IMR-90 (cell line): Measurements from ENCODE around the gene RFT1.

Experiments used
- BHLHE40 ChIP-seq: fragments of 150-350 bp; IDR thresholded peaks from 2 replicates; pipeline ENCODE4 v1.6.1; 2016; ENCODE audit warnings: mild to moderate bottlenecking, low read depth, low read length
- CEBPB ChIP-seq: IDR thresholded peaks from 2 replicates; pipeline ENCODE4 v1.6.1; 2012; ENCODE audit warnings: low read depth, low read length, improper control_type of control experiment
- CHD1 ChIP-seq: IDR thresholded peaks from 2 replicates; pipeline ENCODE4 v1.6.1; 2012; ENCODE audit warnings: low read depth, low read length, improper control_type of control experiment
- CTCF ChIP-seq: conservative IDR thresholded peaks from 2 replicates; pipeline ENCODE4 v1.5.1; 2012; ENCODE audit warnings: mild to moderate bottlenecking, low read depth, low read length, improper control_type of control experiment
- FOS ChIP-seq: fragments of 150-350 bp; IDR thresholded peaks from 2 replicates; pipeline ENCODE4 v1.6.1; 2016; ENCODE audit warnings: low read depth, low read length
- MAFK ChIP-seq: IDR thresholded peaks from 2 replicates; pipeline ENCODE4 v1.6.1; 2012; ENCODE audit warnings: low read depth, low read length, improper control_type of control experiment
- MAZ ChIP-seq: IDR thresholded peaks from 2 replicates; pipeline ENCODE4 v1.6.1; 2012; ENCODE audit warnings: low read depth, mild to moderate bottlenecking, low read length, improper control_type of control experiment, moderate library complexity, borderline replicate concordance
- MXI1 ChIP-seq: IDR thresholded peaks from 2 replicates; pipeline ENCODE4 v1.6.1; 2012; ENCODE audit warnings: low read depth, mild to moderate bottlenecking, low read length, moderate library complexity, borderline replicate concordance
- POLR2A ChIP-seq: IDR thresholded peaks from 2 replicates; pipeline ENCODE4 v1.6.1; 2012; ENCODE audit warnings: mild to moderate bottlenecking, low read depth, low read length
- RAD21 ChIP-seq: IDR thresholded peaks from 2 replicates; pipeline ENCODE4 v1.6.1; 2012; ENCODE audit warnings: low read length, improper control_type of control experiment
- RCOR1 ChIP-seq: IDR thresholded peaks from 2 replicates; pipeline ENCODE4 v1.6.1; 2012; ENCODE audit warnings: mild to moderate bottlenecking, low read length, improper control_type of control experiment; ENCODE audit not compliant: insufficient replicate concordance
- RFX5 ChIP-seq: IDR thresholded peaks from 2 replicates; pipeline ENCODE4 v1.8.0; 2012; ENCODE audit warnings: low read depth, mild to moderate bottlenecking, low read length, moderate library complexity
- SMC3 ChIP-seq: fragments of 150-350 bp; IDR thresholded peaks from 2 replicates; pipeline ENCODE4 v1.6.1; 2016; ENCODE audit warnings: low read depth, mild to moderate bottlenecking, antibody characterized with exemption, low read length, moderate library complexity
- USF2 ChIP-seq: fragments of 150-350 bp; IDR thresholded peaks from 2 replicates; pipeline ENCODE4 v1.6.1; 2017; ENCODE audit warnings: mild to moderate bottlenecking, antibody characterized with exemption, low read length, low read depth

GRCh38 chr3:53132347-53132746 is 2.1 kb upstream of the RFT1 start:
- TF ChIP-seq CTCF (no peak), SMC3 (no peak), POLR2A (no peak), BHLHE40 (no peak), MXI1 (no peak), MAZ (no peak), RFX5 (no peak), FOS (no peak), RAD21 (no peak), RCOR1 (no peak), CHD1 (no peak), MAFK (no peak), USF2 (no peak), CEBPB (no peak)
